Vagina (tissue), 2 donors: ENCODE data around the gene DUSP22. TPM values are rescaled to one million over a fixed set of nuclear protein-coding genes. Genes with fewer than 3 reads are reported as not detected.
"Not testable (repeated sequence)": the region's sequence is repeated elsewhere in the genome, so short reads cannot be mapped to it uniquely, and the experiment has no call there.

ENCODE experiments used
- DNase-seq, 2 donors: peaks; one replicate each; pipeline ENCODE4 v3.0.0-alpha.2; 2017; ENCODE audit errors: extremely low spot score in 2 of 2
- H3K27ac ChIP-seq: fragments of 200-600 bp; sonication (generic); one replicate; pipeline ENCODE4 v1.5.1; 2019
- H3K27me3 ChIP-seq: fragments of 200-600 bp; sonication (generic); one replicate; pipeline ENCODE4 v1.5.1; 2019
- H3K36me3 ChIP-seq, 2 donors: fragments of 200-600 bp; sonication (generic); one replicate each; pipeline ENCODE4 v1.5.1; 2017 to 2019
- H3K4me1 ChIP-seq: fragments of 200-600 bp; sonication (generic); one replicate; pipeline ENCODE4 v1.5.1; 2019
- H3K4me3 ChIP-seq, 2 donors: fragments of 200-600 bp; sonication (generic); 1 replicate in 1 of 2; 2 replicates in 1 of 2; pipeline ENCODE4 v1.5.1; 2016 to 2019
- H3K9me3 ChIP-seq: fragments of 200-600 bp; sonication (generic); one replicate; pipeline ENCODE4 v1.5.1; 2019
- POLR2A ChIP-seq, 2 donors: fragments of 450-650 bp; IDR thresholded peaks; one replicate each; pipeline ENCODE4 v1.6.1; 2017; ENCODE audit warnings: antibody characterized with exemption in 2 of 2, mild to moderate bottlenecking in 2 of 2, moderate library complexity in 2 of 2
- POLR2AphosphoS5 ChIP-seq, 2 donors: sonication (generic); formaldehyde crosslinking; IDR thresholded peaks; one replicate each; pipeline ENCODE4 v1.9.0; 2017; ENCODE audit warnings: antibody characterized with exemption in 2 of 2, mild to moderate bottlenecking in 2 of 2, low read depth in 1 of 2; ENCODE audit not compliant: insufficient read depth in 1 of 2
- intact Hi-C: fragments of 100-400 bp; cut with DNase I; formaldehyde crosslinking; loops from one replicate; pipeline ENCODE4 v1.15.1; 2023
- total RNA-seq: library from RNA; depleted of rRNA; stranded (reverse); fragments of >200 nt; gene quantifications from one replicate; pipeline ENCODE4 v1.2.3, GENCODE V29; 2016
- TF ChIP-seq, protein P1 (sequence below), 3 experiments: fragments of 450-650 bp in 2 of 3; fragments of 200-600 bp in 1 of 3; sonication (generic) in 1 of 3; IDR thresholded peaks; one replicate each; pipeline ENCODE4 v1.5.1; 2017 to 2019; ENCODE audit warnings: antibody characterized with exemption in 3 of 3, mild to moderate bottlenecking in 2 of 3, moderate library complexity in 2 of 3

Gene DUSP22
- total RNA-seq, 1 donor from 2014 or later, result 57.5 TPM

DNA sequence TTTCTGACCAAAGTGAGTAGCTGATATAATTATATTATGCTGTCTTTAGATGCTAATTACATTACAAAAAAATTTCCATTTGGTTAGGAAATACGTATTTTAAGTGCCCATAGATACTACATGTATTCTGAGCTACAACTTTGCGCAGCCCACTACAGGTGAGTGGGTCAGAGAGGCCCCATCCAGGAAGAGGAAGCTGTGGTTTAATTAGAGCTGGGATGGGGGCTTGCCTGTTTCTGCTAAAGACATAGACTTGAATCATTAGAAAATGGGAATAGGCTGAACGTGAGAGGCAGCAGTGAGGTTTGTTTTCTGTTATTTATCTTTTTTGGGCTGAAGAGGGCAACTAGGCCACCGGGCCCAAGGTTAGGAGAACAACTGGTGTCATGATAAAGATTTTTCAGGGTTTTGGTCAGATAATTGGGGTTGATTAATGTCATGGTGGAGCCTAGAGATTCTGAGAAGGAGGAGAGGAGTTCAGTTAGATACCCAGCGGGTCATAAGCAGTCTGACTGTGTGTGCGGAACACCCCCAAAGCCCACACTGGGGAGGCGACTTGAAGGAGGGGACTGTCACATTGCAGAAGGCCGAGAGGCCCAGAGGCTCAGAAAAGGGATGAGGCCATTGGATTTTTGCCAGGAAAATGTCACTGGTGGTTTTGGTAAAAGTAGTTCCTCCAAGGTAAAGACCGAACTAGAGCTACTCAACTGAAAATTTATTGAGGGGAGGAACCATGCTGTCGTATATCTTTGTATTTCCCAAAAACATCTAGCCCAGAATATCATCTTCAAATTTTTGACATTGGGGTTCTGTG is 84.7 kb downstream of the DUSP22 start:
- no peak overlapping the region for H3K4me3 ChIP-seq
- H3K4me1 ChIP-seq, result no peaks in the 10 kb centered on the region
- no peaks in the 10 kb centered on the region for H3K9me3 ChIP-seq
- TF ChIP-seq POLR2AphosphoS5 (IDR thresholded peaks at IDR 0.05; ENCODE audit: insufficient read depth in 1 of 2, low read depth in 1 of 2) (no peak), POLR2A (IDR thresholded peaks at IDR 0.05) (no peak)
- TF ChIP-seq, protein P1, sequence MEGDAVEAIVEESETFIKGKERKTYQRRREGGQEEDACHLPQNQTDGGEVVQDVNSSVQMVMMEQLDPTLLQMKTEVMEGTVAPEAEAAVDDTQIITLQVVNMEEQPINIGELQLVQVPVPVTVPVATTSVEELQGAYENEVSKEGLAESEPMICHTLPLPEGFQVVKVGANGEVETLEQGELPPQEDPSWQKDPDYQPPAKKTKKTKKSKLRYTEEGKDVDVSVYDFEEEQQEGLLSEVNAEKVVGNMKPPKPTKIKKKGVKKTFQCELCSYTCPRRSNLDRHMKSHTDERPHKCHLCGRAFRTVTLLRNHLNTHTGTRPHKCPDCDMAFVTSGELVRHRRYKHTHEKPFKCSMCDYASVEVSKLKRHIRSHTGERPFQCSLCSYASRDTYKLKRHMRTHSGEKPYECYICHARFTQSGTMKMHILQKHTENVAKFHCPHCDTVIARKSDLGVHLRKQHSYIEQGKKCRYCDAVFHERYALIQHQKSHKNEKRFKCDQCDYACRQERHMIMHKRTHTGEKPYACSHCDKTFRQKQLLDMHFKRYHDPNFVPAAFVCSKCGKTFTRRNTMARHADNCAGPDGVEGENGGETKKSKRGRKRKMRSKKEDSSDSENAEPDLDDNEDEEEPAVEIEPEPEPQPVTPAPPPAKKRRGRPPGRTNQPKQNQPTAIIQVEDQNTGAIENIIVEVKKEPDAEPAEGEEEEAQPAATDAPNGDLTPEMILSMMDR (IDR thresholded peaks at IDR 0.05), result no peak
- no peak overlapping the region for H3K27ac ChIP-seq
- DNase-seq, result no peak
- H3K27me3 ChIP-seq, result peaks cover 4% of the 10 kb centered on the region
- no peaks in the 10 kb centered on the region for H3K36me3 ChIP-seq
- intact Hi-C loops, result no loop called here

DNA sequence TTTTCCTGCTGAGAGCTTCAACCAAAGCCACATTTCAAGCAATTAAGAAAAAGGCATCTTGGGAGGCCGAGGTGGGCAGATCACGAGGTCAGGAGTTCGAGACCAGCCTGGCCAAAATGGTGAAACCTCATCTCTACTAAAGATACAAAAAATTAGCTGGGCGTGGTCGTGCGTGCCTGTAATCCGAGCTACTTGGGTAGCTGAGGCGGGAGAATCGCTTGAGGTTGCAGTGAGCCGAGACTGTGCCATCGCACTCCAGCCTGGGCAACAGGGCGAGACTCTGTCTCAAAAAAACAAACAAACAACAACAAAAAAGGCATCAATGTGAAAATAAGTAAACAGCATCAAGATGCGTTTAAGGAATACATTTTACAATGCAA is 85.3 kb downstream of the DUSP22 start:
- intact Hi-C loops, H3K36me3 ChIP-seq, DNase-seq, H3K27me3 ChIP-seq, H3K9me3 ChIP-seq, H3K27ac ChIP-seq, H3K4me1 ChIP-seq, H3K4me3 ChIP-seq: not testable (repeated sequence)

DNA sequence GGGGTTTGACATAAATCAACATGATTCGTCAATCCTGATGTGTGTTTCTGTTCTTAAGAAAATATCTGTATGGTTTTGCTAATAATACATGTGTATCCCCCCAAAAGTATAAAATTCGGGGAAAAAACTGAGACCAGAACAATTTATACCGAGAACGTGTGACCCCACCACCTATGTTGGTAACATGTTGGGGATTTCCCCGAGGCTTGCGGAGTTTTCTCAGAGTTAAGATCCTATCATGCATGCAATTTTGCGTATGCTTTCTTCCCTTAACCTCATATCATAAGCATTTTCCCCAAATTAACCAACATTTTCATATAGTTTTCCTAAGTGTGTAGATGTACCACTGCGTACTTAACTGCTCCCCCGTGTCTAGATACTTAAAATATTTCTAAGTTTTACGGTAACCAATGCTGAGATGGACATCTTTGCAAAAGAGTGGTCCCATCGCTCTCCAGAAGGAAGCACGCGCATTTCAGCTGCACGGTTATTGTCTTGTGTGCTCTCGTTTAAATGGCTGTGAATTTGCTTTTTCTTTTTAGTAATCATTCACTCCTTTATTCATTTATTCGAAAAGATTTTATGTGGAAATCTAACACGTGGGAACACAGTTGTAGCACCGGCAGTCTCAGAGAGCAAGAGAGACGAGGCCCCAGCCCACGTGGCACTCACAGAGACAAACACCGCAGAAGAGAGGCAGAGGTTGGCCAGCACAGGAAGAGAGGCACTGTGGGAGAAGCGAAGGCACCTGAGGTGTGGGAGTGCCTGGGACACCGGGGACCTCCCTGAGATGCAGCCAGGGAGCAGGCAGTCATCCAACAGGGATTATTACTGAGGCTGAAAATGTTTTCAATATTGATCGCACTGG is 86.0 kb downstream of the DUSP22 start:
- Histone ChIP-seq H3K27me3 (peaks cover 4% of the 10 kb centered on the region), H3K4me3 (no peak overlapping the region), H3K36me3 (no peaks in the 10 kb centered on the region), H3K9me3 (no peaks in the 10 kb centered on the region), H3K27ac (no peak overlapping the region), H3K4me1 (no peaks in the 10 kb centered on the region)
- TF ChIP-seq POLR2AphosphoS5 (IDR thresholded peaks at IDR 0.05; ENCODE audit: insufficient read depth in 1 of 2, low read depth in 1 of 2) (no peak), POLR2A (IDR thresholded peaks at IDR 0.05) (no peak)
- TF ChIP-seq, protein P1 (IDR thresholded peaks at IDR 0.05), result no peak
- intact Hi-C loops, result no loop called here
- no peak for DNase-seq

DNA sequence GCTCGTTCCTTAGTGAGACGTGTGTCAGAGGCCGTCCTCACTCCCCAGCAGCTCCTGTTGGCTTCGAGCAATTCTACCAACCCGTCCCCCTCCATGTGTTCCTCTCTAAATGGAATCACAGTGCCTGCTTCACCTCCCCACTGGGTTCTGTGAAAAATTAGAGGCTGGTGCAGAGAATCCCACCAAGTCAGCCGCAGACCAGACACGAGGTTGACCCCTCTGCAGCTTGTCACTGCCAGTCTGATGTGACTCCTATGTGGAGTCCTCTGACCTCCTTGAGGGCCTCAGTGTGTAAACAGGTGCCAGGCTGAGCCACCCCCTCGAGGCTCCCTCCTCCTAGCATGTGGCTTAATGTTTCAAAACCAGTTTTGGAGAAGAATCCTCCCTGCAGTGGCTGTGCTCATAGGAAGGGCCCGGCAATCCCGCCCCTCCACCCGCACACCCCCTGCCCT is 86.7 kb downstream of the DUSP22 start:
- H3K27me3 ChIP-seq, result peaks cover 2% of the 10 kb centered on the region

More for the DNA sequence above, 86.7 kb downstream of the DUSP22 start:
- H3K36me3 ChIP-seq, result no peaks in the 10 kb centered on the region
- H3K4me3 ChIP-seq, result no peak overlapping the region
- no peak overlapping the region for H3K27ac ChIP-seq
- no peaks in the 10 kb centered on the region for H3K9me3 ChIP-seq
- intact Hi-C loops, result no loop called here
- no peak for DNase-seq
- no peaks in the 10 kb centered on the region for H3K4me1 ChIP-seq
- TF ChIP-seq POLR2AphosphoS5 (IDR thresholded peaks at IDR 0.05; ENCODE audit: insufficient read depth in 1 of 2, low read depth in 1 of 2), result no peak
- TF ChIP-seq, protein P1 (IDR thresholded peaks at IDR 0.05), result no peak
- no peak for TF ChIP-seq POLR2A (IDR thresholded peaks at IDR 0.05)
